Endothelial cell (in vitro differentiated cells): ENCODE measurements around the gene TSC2. TPM values are rescaled to one million over a fixed set of nuclear protein-coding genes. Genes with fewer than 3 reads are reported as not detected.

ENCODE experiments used
- DNase-seq: peaks from one replicate; pipeline ENCODE4 v3.0.0; 2021; ENCODE audit warnings: low spot score
- H3K27ac Mint-ChIP-seq: one replicate; pipeline ENCODE4 v1.8.0; 2021; ENCODE audit warnings: mixed read lengths, inconsistent platforms; ENCODE audit not compliant: unreplicated experiment
- H3K27me3 Mint-ChIP-seq: one replicate; pipeline ENCODE4 v1.8.0; 2021; ENCODE audit warnings: mild to moderate bottlenecking, moderate library complexity, mixed read lengths, inconsistent platforms; ENCODE audit not compliant: unreplicated experiment
- H3K36me3 Mint-ChIP-seq: one replicate; pipeline ENCODE4 v1.8.0; 2021; ENCODE audit warnings: mild to moderate bottlenecking, low read depth, mixed read lengths, inconsistent platforms; ENCODE audit not compliant: unreplicated experiment
- H3K4me1 Mint-ChIP-seq: one replicate; pipeline ENCODE4 v1.8.0; 2021; ENCODE audit warnings: mild to moderate bottlenecking, mixed read lengths, inconsistent platforms; ENCODE audit not compliant: unreplicated experiment
- H3K4me3 Mint-ChIP-seq: one replicate; pipeline ENCODE4 v1.8.0; 2021; ENCODE audit warnings: mild to moderate bottlenecking, mixed read lengths, inconsistent platforms; ENCODE audit not compliant: unreplicated experiment
- H3K9me3 Mint-ChIP-seq: one replicate; pipeline ENCODE4 v1.8.0; 2021; ENCODE audit warnings: mixed read lengths, inconsistent platforms; ENCODE audit not compliant: unreplicated experiment
- total RNA-seq: library from RNA; stranded (reverse); fragmentation: NEBNext Ultra II Directional; extraction: Animal tissue kit (Norgen Biotek cat#: 25700); gene quantifications from one replicate; pipeline ENCODE4 v1.2.1, GENCODE V29; 2021; ENCODE audit not compliant: unreplicated experiment
- TF ChIP-seq, protein P1 (sequence below): fragments of 200-600 bp; sonication (generic); IDR thresholded peaks from one replicate; pipeline ENCODE4 v1.5.0; 2021; ENCODE audit warnings: antibody characterized with exemption; ENCODE audit not compliant: unreplicated experiment

Gene TSC2
- total RNA-seq, 1 donor from 2014 or later: 180 TPM

DNA sequence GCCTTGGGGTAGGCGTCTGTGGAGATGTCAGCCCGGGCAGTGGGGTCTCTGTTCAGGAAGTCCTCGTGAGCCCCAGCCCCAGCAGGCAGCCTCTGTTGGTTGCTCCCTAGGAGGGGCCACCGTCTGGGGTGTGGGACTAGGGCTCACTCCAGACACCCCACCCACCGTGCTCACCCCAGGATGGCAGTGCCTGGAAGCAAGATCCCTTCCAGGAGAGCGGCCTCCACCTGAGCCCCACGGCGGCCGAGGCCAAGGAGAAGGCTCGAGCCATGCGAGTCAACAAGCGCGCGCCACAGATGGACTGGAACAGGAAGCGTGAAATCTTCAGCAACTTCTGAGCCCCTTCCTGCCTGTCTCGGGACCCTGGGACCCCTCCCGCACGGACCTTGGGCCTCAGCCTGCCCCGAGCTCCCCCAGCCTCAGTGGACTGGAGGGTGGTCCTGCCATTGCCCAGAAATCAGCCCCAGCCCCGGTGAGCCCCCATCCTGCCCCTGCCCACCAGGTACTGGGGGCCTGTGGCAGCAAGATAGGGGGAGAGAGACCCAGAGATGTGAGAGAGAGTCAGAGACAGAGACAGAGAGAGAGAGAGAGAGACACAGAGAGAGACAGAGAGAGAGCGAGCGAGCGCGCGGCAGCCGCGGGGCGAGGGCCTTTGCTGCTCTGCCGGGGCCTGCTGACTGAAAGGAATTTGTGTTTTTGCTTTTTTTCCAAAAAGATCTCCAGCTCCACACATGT is 10.0 kb upstream of the TSC2 start:
- DNase-seq: no peak
- H3K27ac Mint-ChIP-seq: no peak overlapping the region
- H3K4me1 Mint-ChIP-seq: peaks cover 2% of the 10 kb centered on the region
- no peaks in the 10 kb centered on the region for H3K36me3 Mint-ChIP-seq
- H3K9me3 Mint-ChIP-seq: no peaks in the 10 kb centered on the region
- H3K4me3 Mint-ChIP-seq: no peak overlapping the region
- peaks cover 7% of the 10 kb centered on the region for H3K27me3 Mint-ChIP-seq
- TF ChIP-seq, protein P1, sequence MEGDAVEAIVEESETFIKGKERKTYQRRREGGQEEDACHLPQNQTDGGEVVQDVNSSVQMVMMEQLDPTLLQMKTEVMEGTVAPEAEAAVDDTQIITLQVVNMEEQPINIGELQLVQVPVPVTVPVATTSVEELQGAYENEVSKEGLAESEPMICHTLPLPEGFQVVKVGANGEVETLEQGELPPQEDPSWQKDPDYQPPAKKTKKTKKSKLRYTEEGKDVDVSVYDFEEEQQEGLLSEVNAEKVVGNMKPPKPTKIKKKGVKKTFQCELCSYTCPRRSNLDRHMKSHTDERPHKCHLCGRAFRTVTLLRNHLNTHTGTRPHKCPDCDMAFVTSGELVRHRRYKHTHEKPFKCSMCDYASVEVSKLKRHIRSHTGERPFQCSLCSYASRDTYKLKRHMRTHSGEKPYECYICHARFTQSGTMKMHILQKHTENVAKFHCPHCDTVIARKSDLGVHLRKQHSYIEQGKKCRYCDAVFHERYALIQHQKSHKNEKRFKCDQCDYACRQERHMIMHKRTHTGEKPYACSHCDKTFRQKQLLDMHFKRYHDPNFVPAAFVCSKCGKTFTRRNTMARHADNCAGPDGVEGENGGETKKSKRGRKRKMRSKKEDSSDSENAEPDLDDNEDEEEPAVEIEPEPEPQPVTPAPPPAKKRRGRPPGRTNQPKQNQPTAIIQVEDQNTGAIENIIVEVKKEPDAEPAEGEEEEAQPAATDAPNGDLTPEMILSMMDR: no peak

DNA sequence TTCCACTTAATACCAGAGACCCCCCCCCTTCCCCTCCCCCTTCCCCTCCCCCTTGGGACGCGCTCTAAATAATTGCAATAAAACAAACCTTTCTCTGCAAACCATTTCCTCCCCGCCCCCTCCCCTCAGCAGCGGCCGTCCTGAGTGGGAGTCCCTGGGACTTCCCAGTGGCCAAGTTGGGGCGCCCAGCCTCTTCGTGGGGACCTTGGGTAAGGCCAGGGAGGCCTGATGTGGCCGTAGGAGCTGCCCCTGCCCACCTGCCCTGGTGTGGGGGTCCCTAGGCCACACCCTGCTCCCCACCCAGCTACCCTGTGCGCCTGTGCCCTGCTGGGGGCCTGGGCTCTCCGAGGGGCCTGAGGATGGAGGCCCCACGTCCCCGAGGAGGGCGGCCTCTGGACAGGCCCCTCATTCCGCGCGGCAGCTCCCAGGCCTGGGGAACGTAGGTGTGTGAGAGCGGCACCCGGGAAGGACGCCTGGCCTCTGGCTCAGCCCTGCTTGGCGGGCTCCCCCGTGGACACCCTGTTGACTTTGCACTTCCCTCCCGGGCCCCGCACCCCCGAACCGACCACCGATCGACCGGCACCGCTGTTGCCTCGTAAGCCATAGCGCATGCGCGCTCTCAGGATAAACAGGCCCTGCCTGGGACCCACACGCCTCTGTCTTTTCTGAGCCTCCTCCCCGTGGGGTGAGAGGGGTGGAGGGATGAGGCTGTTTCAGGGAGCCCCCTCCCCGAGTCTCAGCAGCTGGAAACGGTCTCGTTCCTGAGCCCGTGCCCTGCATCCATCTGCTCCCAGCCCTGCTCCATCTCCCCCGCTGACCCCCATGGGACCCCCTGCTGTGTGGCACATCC is 9.2 kb upstream of the TSC2 start:
- H3K4me3 Mint-ChIP-seq: no peak overlapping the region
- no peak overlapping the region for H3K27ac Mint-ChIP-seq
- DNase-seq: no peak
- peaks cover 7% of the 10 kb centered on the region for H3K27me3 Mint-ChIP-seq
- TF ChIP-seq, protein P1: no peak
- H3K36me3 Mint-ChIP-seq: no peaks in the 10 kb centered on the region
- no peaks in the 10 kb centered on the region for H3K9me3 Mint-ChIP-seq
- peaks cover 2% of the 10 kb centered on the region for H3K4me1 Mint-ChIP-seq

DNA sequence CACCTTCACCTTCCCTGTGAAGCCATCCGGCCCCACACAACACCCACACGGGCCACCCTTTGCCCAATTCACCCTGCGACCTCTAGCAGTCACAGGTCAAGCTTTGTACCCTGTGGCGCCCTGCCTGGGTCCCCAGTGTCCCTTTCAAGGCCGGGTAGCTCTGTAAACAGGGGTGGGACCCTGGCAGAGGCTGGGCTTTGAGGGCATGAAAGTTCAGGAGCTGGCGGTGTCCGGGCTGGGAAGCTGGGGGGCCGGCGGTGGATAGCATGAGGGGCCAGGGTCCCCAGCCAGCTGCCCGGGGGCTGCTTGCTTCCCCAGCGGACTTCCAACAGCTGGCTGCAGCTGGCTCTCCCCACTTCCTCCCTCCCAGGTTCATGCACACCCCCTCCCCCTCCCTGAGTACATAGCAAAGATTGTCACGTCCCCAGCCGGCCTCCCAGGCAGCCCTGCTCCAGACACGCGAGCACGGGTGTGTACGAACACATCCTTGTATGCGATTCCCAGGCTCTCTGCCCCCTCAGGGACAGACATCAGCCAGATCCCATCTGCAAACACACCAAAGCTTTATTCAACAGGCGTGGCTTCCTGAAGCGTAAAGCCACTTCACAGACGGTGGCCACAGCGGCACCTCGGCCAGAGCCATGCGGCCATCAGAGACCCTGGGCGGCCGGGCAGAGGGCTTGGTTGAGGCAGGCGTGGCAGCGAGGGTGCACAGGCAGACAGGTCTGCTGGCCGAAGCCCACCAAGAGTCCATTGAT is 8.3 kb upstream of the TSC2 start:
- Mint-ChIP-seq H3K36me3 (no peaks in the 10 kb centered on the region), H3K27ac (no peak overlapping the region), H3K9me3 (no peaks in the 10 kb centered on the region), H3K27me3 (peaks cover 7% of the 10 kb centered on the region), H3K4me3 (no peak overlapping the region), H3K4me1 (peaks cover 2% of the 10 kb centered on the region)
- DNase-seq: no peak
- TF ChIP-seq, protein P1: no peak

DNA sequence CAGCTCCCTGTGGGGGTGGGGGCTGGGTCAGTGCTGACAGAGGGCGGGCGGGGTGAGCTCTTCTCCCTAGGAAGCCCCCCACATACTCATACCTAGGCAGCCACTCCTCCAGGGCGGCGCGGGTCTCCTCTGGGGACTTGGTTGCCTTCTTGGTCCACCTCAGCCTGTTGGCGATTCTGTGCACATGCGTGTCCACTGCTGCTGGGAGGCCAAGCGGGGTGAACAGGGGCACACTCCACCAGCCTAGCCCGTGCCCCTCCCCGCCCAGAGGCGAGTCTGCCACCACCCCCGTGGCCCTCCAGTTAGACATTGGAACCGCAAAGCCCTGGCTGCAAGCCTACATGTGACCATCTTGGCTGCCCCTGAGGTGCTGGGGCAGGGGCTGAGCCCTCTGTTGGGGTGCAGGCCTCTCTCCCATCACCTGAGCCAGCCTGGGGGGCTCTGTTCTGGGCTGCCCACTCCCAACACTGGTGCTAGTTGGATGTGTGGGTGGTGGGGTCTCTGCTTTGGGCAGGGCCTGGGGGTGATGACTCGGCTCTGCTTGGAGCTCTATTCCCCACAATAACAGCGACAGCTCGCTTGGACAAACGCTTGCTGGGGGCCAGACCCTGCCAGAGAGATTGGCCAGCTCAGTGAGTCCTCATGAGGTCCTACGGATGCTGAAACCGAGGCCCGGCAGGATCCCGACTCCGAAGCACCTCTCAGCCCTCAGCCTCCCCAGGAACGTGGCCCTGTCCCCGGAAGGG is 7.6 kb upstream of the TSC2 start:
- no peaks in the 10 kb centered on the region for H3K36me3 Mint-ChIP-seq
- peaks cover 2% of the 10 kb centered on the region for H3K4me1 Mint-ChIP-seq
- H3K9me3 Mint-ChIP-seq: no peaks in the 10 kb centered on the region
- H3K4me3 Mint-ChIP-seq: no peak overlapping the region
- no peak overlapping the region for H3K27ac Mint-ChIP-seq
- peaks cover 7% of the 10 kb centered on the region for H3K27me3 Mint-ChIP-seq
- TF ChIP-seq, protein P1: no peak
- DNase-seq: no peak
